Endothelial cell of umbilical vein (primary cell): ENCODE results near the gene SLC6A1. TPM values are rescaled to one million over a fixed set of nuclear protein-coding genes. Genes with fewer than 3 reads are reported as not detected.
A peak's percentile ranks its signal among the peaks of the same experiment; 100 is the strongest.

Source experiments
- BruUV-seq: library from RNA; stranded (reverse); fragments of 400-500 nt; replicated peaks from 2 replicates; lab custom pipeline; 2021; lab: Mats Ljungman, UMichigan
- CTCF ChIA-PET: fragments of 300-600, 350-600 bp; sonication (Branson Sonifier 250); formaldehyde crosslinking; loops from one replicate; lab custom pipeline; 2021; ENCODE audit warnings: antibody characterized with exemption, inconsistent platforms; lab: Charles Lee
- POLR2A ChIA-PET: fragments of 300-600, 350-600 bp; sonication (Branson Sonifier 250); formaldehyde crosslinking; loops from one replicate; lab custom pipeline; 2021; ENCODE audit warnings: antibody characterized with exemption, inconsistent platforms; lab: Charles Lee
- DNase-seq: peaks from one replicate; pipeline ENCODE4 v3.0.0-alpha.2; 2011; ENCODE audit warnings: low read depth, low spot score
- FAIRE-seq: peaks from 2 replicates; lab custom pipeline; 2011; peaks lifted over from hg19 to GRCh38; lab: Jason Lieb, UNC
- H2AFZ ChIP-seq: 2 replicates; pipeline ENCODE4 v1.6.0; 2012; ENCODE audit warnings: low read depth, low read length, control low read depth, inconsistent platforms
- H3K27ac ChIP-seq: 2 replicates; pipeline ENCODE4 v1.5.1; 2011; ENCODE audit warnings: low read depth, mild to moderate bottlenecking, control low read depth, low read length, moderate library complexity; ENCODE audit not compliant: insufficient read depth
- H3K27me3 ChIP-seq, 2 experiments: 2 replicates each; pipeline versions ENCODE4 v1.6.0 to v1.6.1; 2011; ENCODE audit warnings: low read length in 2 of 2, mixed read lengths in 1 of 2; ENCODE audit not compliant: control insufficient read depth in 2 of 2, insufficient read depth in 2 of 2
- H3K36me3 ChIP-seq, 2 experiments: 2 replicates in 1 of 2; 3 replicates in 1 of 2; pipeline ENCODE4 v1.5.1; 2011; ENCODE audit warnings: low read length in 2 of 2, mild to moderate bottlenecking in 1 of 2, moderate library complexity in 1 of 2; ENCODE audit not compliant: control insufficient read depth in 2 of 2, insufficient read depth in 2 of 2; ENCODE audit errors: extremely low read depth in 1 of 2
- H3K4me1 ChIP-seq: 3 replicates; pipeline ENCODE4 v1.5.1; 2011; ENCODE audit warnings: mild to moderate bottlenecking, low read length; ENCODE audit not compliant: control insufficient read depth, insufficient read depth; ENCODE audit errors: extremely low read depth
- H3K4me2 ChIP-seq: 2 replicates; pipeline ENCODE4 v1.6.1; 2011; ENCODE audit warnings: low read length, control low read depth, mixed read lengths; ENCODE audit not compliant: insufficient read depth
- H3K4me3 ChIP-seq, 3 experiments: fragments of 200-600 bp in 1 of 3; sonication (generic), shearing (Covaris generic) in 1 of 3; replicated peaks in 1 of 3; 2 replicates each; pipeline ENCODE4 v1.5.1; 2011 to 2016; ENCODE audit warnings: control low read depth in 3 of 3, low read length in 3 of 3, mild to moderate bottlenecking in 2 of 3, inconsistent platforms in 1 of 3, low read depth in 1 of 3, moderate library complexity in 1 of 3; ENCODE audit not compliant: insufficient read depth in 1 of 3
- H3K79me2 ChIP-seq: 2 replicates; pipeline ENCODE4 v1.6.0; 2012; ENCODE audit warnings: low read length, inconsistent platforms; ENCODE audit not compliant: control insufficient read depth, insufficient read depth
- H3K9ac ChIP-seq: replicated peaks from 2 replicates; pipeline ENCODE3; 2011; ENCODE audit warnings: low read length, control low read depth; ENCODE audit not compliant: insufficient read depth; ENCODE audit errors: extremely low read depth
- H3K9me1 ChIP-seq: replicated peaks from 3 replicates; pipeline ENCODE4 v1.6.0; 2011; ENCODE audit warnings: mild to moderate bottlenecking, low read length; ENCODE audit not compliant: control insufficient read depth, insufficient read depth; ENCODE audit errors: extremely low read depth
- H3K9me3 ChIP-seq: replicated peaks from 2 replicates; pipeline ENCODE4 v1.5.1; 2012; ENCODE audit warnings: low read length, inconsistent platforms; ENCODE audit not compliant: control insufficient read depth, insufficient read depth
- H4K20me1 ChIP-seq: replicated peaks from 2 replicates; pipeline ENCODE3; 2011; ENCODE audit warnings: mild to moderate bottlenecking, low read length; ENCODE audit not compliant: control insufficient read depth, insufficient read depth; ENCODE audit errors: extremely low read depth
- FOS ChIP-seq: IDR thresholded peaks from 2 replicates; pipeline ENCODE4 v1.6.1; 2011; ENCODE audit warnings: mild to moderate bottlenecking, low read length, moderate library complexity, borderline replicate concordance; ENCODE audit not compliant: insufficient read depth
- JUN ChIP-seq: IDR thresholded peaks from 2 replicates; pipeline ENCODE4 v1.6.1; 2011; ENCODE audit warnings: borderline replicate concordance, low read depth; ENCODE audit not compliant: insufficient read length, insufficient read depth
- POLR2A ChIP-seq: IDR thresholded peaks from 2 replicates; pipeline ENCODE4 v1.6.1; 2012; ENCODE audit warnings: low read depth, mild to moderate bottlenecking, control low read depth, low read length
- POLR2AphosphoS5 ChIP-seq: IDR thresholded peaks from 2 replicates; pipeline ENCODE4 v1.6.1; 2012; ENCODE audit warnings: low read depth, mild to moderate bottlenecking, control low read depth, low read length, moderate library complexity; ENCODE audit not compliant: insufficient read depth
- dilution Hi-C: fragments of 300-500 bp; cut with MboI; formaldehyde crosslinking; loops from one replicate; pipeline ENCODE4 v1.15.0; 2019; ENCODE audit warnings: low sequenced_read_pairs; ENCODE audit not compliant: extremely low pct_ligation_motif_present
- intact Hi-C: fragments of 100-400 bp; cut with micrococcal nuclease; formaldehyde crosslinking; loops from one replicate; pipeline ENCODE4 v1.10.0; 2022
- polyA plus RNA-seq, 4 experiments: library from polyadenylated mRNA; depleted of rRNA in 3 of 4; stranded (reverse) in 3 of 4; unstranded in 1 of 4; fragments of >200 nt; gene quantifications; 2 replicates each; pipeline versions ENCODE4 v1.2.1 to v1.2.3, GENCODE V29; 2011 to 2012; ENCODE audit warnings: missing spikeins in 1 of 4
- total RNA-seq: library from RNA; stranded (reverse); gene quantifications from 2 replicates; pipeline ENCODE4 v1.2.3, GENCODE V29; 2021
- TF ChIP-seq, protein P1 (sequence below), 2 donors: IDR thresholded peaks; 1 replicate in 1 of 2; 2 replicates in 1 of 2; pipeline ENCODE4 v1.5.1; 2011; ENCODE audit warnings: low read length in 2 of 2, mild to moderate bottlenecking in 2 of 2, moderate library complexity in 2 of 2, control low read depth in 1 of 2, inconsistent platforms in 1 of 2, low read depth in 1 of 2; ENCODE audit not compliant: insufficient read depth in 1 of 2; ENCODE audit errors: extremely low read depth in 1 of 2
- TF ChIP-seq, protein P2 (sequence below): IDR thresholded peaks from 2 replicates; pipeline ENCODE4 v1.6.1; 2011; ENCODE audit not compliant: insufficient read depth, insufficient read length

The SLC6A1 gene
- total and polyA plus RNA-seq, 2 donors (not counting 3 experiments of a cell fraction or from before 2014, with no cell fraction given), result not detected

DNA sequence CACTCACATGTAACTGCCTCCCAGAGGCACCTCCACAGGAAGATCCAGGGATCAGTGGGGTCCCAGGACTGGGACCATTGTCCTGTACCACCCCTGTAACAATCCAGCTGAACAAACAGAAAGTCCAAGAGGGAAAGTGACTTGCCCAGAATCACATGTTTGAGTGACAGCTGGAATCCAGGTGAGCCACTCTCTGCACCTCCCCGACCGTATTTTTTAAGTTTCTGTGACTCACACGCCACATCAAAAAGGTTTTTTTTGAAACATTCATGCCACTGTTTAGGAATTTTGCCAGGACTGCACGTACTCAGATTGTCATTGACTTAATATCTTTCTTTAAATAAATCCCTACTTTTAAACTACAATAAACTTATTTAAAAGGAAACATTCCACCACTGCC, 9.8 kb upstream of the SLC6A1 start:
- peak overlapping the region; percentile 57 for H3K4me2 ChIP-seq
- FAIRE-seq (no peak), DNase-seq (no peak)
- BruUV-seq, result no TSS peak
- H3K36me3 ChIP-seq, result no peaks in the 10 kb centered on the region
- no peaks in the 10 kb centered on the region for H3K9me3 ChIP-seq
- no peak overlapping the region for H3K27ac ChIP-seq
- H3K4me3 ChIP-seq, result no peak overlapping the region
- intact Hi-C loops (loop anchor here (1.0 kb wide), 3 partner anchors 37 to 224 kb away; no protein-coding TSS in a partner anchor), dilution Hi-C loops (no loop called here)
- H3K27me3 ChIP-seq, result peaks cover 4 to 15% of the 10 kb centered on the region in 2 experiments
- TF ChIP-seq POLR2AphosphoS5 (no peak), POLR2A (no peak), FOS (no peak), JUN (no peak)
- TF ChIP-seq, protein P1, sequence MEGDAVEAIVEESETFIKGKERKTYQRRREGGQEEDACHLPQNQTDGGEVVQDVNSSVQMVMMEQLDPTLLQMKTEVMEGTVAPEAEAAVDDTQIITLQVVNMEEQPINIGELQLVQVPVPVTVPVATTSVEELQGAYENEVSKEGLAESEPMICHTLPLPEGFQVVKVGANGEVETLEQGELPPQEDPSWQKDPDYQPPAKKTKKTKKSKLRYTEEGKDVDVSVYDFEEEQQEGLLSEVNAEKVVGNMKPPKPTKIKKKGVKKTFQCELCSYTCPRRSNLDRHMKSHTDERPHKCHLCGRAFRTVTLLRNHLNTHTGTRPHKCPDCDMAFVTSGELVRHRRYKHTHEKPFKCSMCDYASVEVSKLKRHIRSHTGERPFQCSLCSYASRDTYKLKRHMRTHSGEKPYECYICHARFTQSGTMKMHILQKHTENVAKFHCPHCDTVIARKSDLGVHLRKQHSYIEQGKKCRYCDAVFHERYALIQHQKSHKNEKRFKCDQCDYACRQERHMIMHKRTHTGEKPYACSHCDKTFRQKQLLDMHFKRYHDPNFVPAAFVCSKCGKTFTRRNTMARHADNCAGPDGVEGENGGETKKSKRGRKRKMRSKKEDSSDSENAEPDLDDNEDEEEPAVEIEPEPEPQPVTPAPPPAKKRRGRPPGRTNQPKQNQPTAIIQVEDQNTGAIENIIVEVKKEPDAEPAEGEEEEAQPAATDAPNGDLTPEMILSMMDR (IDR thresholded peaks at IDR 0.05; ENCODE audit: extremely low read depth in 1 of 2, insufficient read depth in 1 of 2, low read depth in 1 of 2, low read length in 2 of 2), result no peak
- TF ChIP-seq, protein P2, sequence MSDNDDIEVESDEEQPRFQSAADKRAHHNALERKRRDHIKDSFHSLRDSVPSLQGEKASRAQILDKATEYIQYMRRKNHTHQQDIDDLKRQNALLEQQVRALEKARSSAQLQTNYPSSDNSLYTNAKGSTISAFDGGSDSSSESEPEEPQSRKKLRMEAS, result no peak
- no peak overlapping the region for H2AFZ ChIP-seq
- H4K20me1 ChIP-seq, result no peaks in the 10 kb centered on the region
- CTCF ChIA-PET, result interaction anchor here (1.0 to 2.3 kb wide), 11 partner anchors 10 to 352 kb away, joined by 3 to 8 read pairs (median 5); partner anchors contain the start of gene SLC6A1
- no peak overlapping the region for H3K9ac ChIP-seq
- no peaks in the 10 kb centered on the region for H3K79me2 ChIP-seq
- POLR2A ChIA-PET, result no interaction called here
- peaks cover 3% of the 10 kb centered on the region for H3K4me1 ChIP-seq
- H3K9me1 ChIP-seq, result no peaks in the 10 kb centered on the region
